Ovary (tissue), 9 donors: ENCODE results near the gene MUL1. TPM values are rescaled to one million over a fixed set of nuclear protein-coding genes. Genes with fewer than 3 reads are reported as not detected.
"Not testable (repeated sequence)": the region's sequence is repeated elsewhere in the genome, so short reads cannot be mapped to it uniquely, and the experiment has no call there.

Experiments
- DNase-seq, 5 donors: peaks; one replicate each; pipeline ENCODE4 v3.0.0-alpha.2; 2019 to 2020
- H3K27ac ChIP-seq, 2 donors: fragments of 200-600 bp; one replicate each; pipeline versions ENCODE4 v1.5.1 to v1.8.0; 2019 to 2022
- H3K27me3 ChIP-seq: fragments of 200-600 bp; one replicate; pipeline ENCODE4 v1.8.0; 2022
- H3K36me3 ChIP-seq: fragments of 200-600 bp; sonication (generic); one replicate; pipeline ENCODE4 v1.5.1; 2019
- H3K4me1 ChIP-seq: one replicate; pipeline ENCODE4 v1.8.1; 2013; ENCODE audit warnings: mild to moderate bottlenecking, moderate library complexity; ENCODE audit not compliant: insufficient read depth
- H3K4me3 ChIP-seq: fragments of 200-600 bp; sonication (generic); one replicate; pipeline ENCODE4 v1.5.1; 2017
- H3K9me3 ChIP-seq, 2 donors: fragments of 200-600 bp in 1 of 2; sonication (generic) in 1 of 2; one replicate each; pipeline versions ENCODE4 v1.5.1 to v1.8.1; 2013 to 2019; ENCODE audit warnings: mild to moderate bottlenecking in 1 of 2, moderate library complexity in 1 of 2
- CTCF ChIP-seq, 3 donors: fragments of 450-650 bp in 2 of 3; fragments of 200-600 bp in 1 of 3; IDR thresholded peaks; one replicate each; pipeline versions ENCODE4 v1.5.1 to v1.8.0; 2016 to 2022; ENCODE audit warnings: antibody characterized with exemption in 3 of 3, mild to moderate bottlenecking in 1 of 3
- EP300 ChIP-seq: sonication (generic); formaldehyde crosslinking; IDR thresholded peaks from one replicate; pipeline ENCODE4 v1.6.1; 2017; ENCODE audit warnings: antibody characterized with exemption
- POLR2A ChIP-seq: fragments of 450-650 bp; IDR thresholded peaks from one replicate; pipeline ENCODE4 v1.6.1; 2017; ENCODE audit warnings: antibody characterized with exemption, mild to moderate bottlenecking, moderate library complexity
- WGBS, 3 donors: extraction: QIAGEN DNeasy Blood & Tissue Kit in 1 of 3; methylation state at CpG; one replicate each; pipeline versions ENCODE4 v1.1.5 to v1.1.7; 2013 to 2017; 5-methylcytosine and 5-hydroxymethylcytosine counted together
- intact Hi-C, 4 donors: fragments of 100-400 bp; cut with DNase I; formaldehyde crosslinking; loops; one replicate each; pipeline versions ENCODE4 v1.11.0 to v1.15.1; 2022 to 2023
- polyA plus RNA-seq, 2 donors: library from polyadenylated mRNA; stranded (reverse); fragments of 200-250 nt in 1 of 2; fragments of 350-450 nt in 1 of 2; fragmentation: Illumina TruSeq in 1 of 2; extraction: RNeasy Lipid Tissue Mini Kit (QIAGEN cat#74804) in 1 of 2; gene quantifications; one replicate each; pipeline ENCODE4 v1.2.3, GENCODE V29; 2013 to 2014
- total RNA-seq, 7 donors: library from RNA; depleted of rRNA in 2 of 7; stranded (reverse); fragments of >200 nt in 2 of 7; fragmentation: NEBNext Ultra II Directional in 3 of 7; extraction: Animal tissue kit (Norgen Biotek cat#: 25700) in 3 of 7; gene quantifications; one replicate each; pipeline versions ENCODE4 v1.1.0 to v1.2.4, GENCODE V29; 2016 to 2023
- donor health status: DM: no; HTN: no; CAD: no; lungs with moderate emphysema.
- donor health status: DM: no; HTN: no; CAD: no.
- donor health status: Bipolar disorder and iron deficiency.
- donor health status: DM: yes; HTN: yes; CAD: no.
- donor health status: DM: no; HTN: no; CAD: no.
- donor health status: DM: yes; HTN: yes; CAD: no.

Gene MUL1
- total and polyA plus RNA-seq, 9 donors, result 16.7 to 31.6 (median 23.9) TPM

- H3K9me3 ChIP-seq, result no peaks in the 10 kb centered on the region
- H3K27me3 ChIP-seq, result no peaks in the 10 kb centered on the region
- H3K36me3 ChIP-seq, result no peaks in the 10 kb centered on the region
- H3K4me1 ChIP-seq, result no peaks in the 10 kb centered on the region
- no peak overlapping the region for H3K4me3 ChIP-seq
- no peak for DNase-seq
- intact Hi-C loops, result loop anchor here in 1 of 4 donors (10.0 kb wide), 1 partner anchor 669 kb away; no protein-coding TSS in a partner anchor
- H3K27ac ChIP-seq, result no peak overlapping the region
- TF ChIP-seq CTCF (IDR thresholded peaks at IDR 0.05) (no peak), POLR2A (no peak), EP300 (no peak)
- 80 to 91% (median 86%) methylated on average over 6 of the region's 6 CpGs for WGBS, 3 donors
These were observed 18.3 kb upstream of the MUL1 start for GRCh38 chr1:20526267-20526666.

DNA sequence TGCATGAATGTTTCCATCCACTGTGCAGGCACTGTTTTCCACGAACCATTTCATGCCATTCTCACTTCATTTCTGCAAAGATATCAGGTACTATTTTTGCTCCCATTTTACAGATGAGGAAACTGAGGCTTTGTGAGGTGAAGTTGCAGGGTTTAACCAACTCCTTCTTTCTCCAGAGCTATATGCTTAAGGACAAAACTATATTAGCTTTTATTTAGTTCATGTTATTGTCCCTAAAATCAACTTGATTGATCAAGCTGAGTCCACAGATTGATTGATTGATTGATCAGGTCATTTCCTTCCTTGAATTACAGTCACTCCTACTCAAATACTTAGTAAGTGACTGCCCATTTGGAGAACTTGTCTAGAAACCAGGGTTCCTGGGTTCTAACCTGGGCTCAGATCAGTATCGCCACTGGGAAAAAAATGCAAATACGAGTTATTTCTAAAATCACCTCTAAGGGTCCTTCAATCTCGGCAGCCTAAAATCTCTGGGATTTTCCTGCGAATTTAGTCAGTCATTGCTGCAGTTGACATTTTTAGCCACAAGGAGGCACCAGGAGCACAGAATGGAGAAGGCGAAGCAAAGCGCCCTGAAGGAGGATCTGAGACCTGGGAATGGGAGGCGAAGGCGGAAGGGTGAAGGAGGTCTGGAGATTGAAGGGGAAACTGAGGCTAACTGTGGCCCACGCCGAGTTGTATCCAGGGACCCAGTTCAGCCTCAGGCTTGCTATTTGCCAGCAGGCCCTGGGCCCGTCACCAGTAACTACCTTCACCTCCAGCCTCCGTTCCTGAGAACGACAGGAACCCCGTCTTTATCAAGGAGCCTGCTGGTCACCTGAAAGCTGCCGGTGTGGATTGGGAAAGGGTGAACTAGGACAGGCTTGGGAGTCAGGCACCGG is 14.3 kb upstream of the MUL1 start:
- Histone ChIP-seq H3K27me3 (no peaks in the 10 kb centered on the region), H3K27ac (no peak overlapping the region), H3K4me3 (no peak overlapping the region), H3K36me3 (no peaks in the 10 kb centered on the region), H3K4me1 (no peaks in the 10 kb centered on the region), H3K9me3 (no peaks in the 10 kb centered on the region)
- DNase-seq, result peak; percentile 75 to 88 (median 80)
- whole genome bisulfite sequencing, 3 donors, result 10 to 14% (median 13%) methylated on average over 17 of the region's 17 CpGs
- intact Hi-C loops, result loop anchor here (2.0 to 10.0 kb wide), 6 partner anchors 113 to 675 kb away; no protein-coding TSS in a partner anchor
- TF ChIP-seq CTCF (IDR thresholded peaks at IDR 0.05), result peak; percentile 80 to 85 (median 82)
- no peak for TF ChIP-seq POLR2A

DNA sequence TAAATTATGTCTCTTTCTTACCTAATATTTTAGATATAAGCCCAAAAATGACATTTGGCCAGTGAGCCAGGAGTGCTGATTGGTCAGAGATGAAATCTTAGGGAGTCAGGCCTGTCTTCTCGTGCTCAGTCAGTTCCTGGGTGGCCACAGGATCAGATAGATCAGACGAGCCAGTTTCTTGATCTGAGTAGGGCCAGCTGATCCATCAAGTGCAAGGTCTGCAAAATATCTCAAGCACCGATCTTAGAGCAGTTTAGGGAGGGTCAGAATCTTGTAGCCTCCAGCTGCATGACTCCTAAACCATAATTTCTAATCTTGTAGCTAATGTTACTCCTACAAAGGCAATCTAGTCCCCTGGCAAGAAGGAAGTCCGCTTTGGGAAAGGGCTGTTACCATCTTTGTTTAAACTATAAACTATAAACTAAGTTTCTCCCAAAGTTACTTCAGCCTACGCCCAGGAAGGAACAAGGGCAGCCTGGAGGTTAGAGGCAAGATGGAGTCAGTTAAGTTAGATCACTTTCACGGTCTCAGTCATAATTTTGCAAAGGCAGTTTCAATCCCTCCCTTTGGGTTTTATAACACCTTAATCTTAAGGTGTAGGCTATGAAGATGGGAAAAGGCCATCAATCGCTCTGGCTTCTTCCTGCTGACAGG is 11.8 kb upstream of the MUL1 start:
- not testable (repeated sequence) for H3K27ac ChIP-seq, H3K9me3 ChIP-seq, H3K27me3 ChIP-seq, H3K4me3 ChIP-seq, H3K36me3 ChIP-seq, DNase-seq, H3K4me1 ChIP-seq
- WGBS, 3 donors, result 43 to 50% (median 45%) methylated on average over 7 of the region's 7 CpGs
- intact Hi-C loops, result loop anchor here in 2 of 4 donors (5.0 to 10.0 kb wide), 4 partner anchors 118 to 678 kb away; no protein-coding TSS in a partner anchor

DNA sequence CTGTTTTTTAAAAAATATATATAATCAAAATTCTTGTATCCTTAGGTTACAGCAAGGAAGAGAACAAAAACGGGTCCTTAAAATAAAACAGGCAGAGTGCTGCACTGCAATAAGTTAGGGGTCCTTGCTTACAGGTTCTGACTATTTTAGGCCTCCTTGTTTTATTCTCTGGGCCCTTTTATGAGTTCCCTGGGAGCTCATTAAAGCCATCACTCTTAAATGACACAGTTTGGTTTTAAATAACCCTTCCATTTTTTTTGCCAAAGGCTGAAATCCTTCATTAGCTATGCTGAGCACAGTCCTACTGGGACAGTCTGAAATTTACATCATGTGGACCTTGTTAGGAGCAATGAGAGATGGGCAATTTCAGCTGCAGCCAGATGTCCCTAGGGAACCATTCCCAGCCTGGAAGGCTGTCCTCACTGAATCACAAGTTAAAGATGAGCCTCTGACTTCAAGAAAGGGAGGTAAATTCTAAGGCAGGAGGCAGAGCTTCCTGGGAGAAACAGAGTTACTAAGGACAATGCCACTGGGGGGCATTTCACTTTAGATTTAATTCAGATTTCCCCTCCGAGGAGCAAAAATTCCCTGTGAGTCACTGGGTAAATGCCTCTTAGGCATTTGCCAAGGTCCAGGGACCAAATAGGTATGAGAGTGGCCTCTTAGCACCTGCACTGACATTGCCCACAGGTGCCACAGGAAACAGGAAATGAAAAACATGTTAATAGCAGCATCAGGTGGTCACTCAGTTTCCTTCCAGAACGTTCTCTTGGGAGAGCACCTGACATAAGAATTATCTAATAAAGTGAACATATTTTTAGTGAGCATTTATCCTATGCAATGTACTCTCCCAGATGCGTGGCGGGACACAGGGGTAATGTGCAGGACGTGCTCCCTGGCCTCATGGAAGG is 3.8 kb upstream of the MUL1 start:
- no peak for DNase-seq
- Histone ChIP-seq H3K9me3 (no peaks in the 10 kb centered on the region), H3K4me1 (peaks cover 2% of the 10 kb centered on the region), H3K27me3 (no peaks in the 10 kb centered on the region), H3K27ac (no peak overlapping the region), H3K4me3 (no peak overlapping the region), H3K36me3 (no peaks in the 10 kb centered on the region)
- 52 to 58% (median 53%) methylated on average over 6 of the region's 6 CpGs for WGBS, 3 donors
- TF ChIP-seq POLR2A (no peak), CTCF (IDR thresholded peaks at IDR 0.05) (no peak), EP300 (no peak)
- intact Hi-C loops, result no loop called here
